Measurements from ENCODE around the gene IP6K1.
A peak's percentile ranks its signal among the peaks of the same experiment; 100 is the strongest.
"Not testable (repeated sequence)": the region's sequence is repeated elsewhere in the genome, so short reads cannot be mapped to it uniquely, and the experiment has no call there.

IP6K1 gene

DNA sequence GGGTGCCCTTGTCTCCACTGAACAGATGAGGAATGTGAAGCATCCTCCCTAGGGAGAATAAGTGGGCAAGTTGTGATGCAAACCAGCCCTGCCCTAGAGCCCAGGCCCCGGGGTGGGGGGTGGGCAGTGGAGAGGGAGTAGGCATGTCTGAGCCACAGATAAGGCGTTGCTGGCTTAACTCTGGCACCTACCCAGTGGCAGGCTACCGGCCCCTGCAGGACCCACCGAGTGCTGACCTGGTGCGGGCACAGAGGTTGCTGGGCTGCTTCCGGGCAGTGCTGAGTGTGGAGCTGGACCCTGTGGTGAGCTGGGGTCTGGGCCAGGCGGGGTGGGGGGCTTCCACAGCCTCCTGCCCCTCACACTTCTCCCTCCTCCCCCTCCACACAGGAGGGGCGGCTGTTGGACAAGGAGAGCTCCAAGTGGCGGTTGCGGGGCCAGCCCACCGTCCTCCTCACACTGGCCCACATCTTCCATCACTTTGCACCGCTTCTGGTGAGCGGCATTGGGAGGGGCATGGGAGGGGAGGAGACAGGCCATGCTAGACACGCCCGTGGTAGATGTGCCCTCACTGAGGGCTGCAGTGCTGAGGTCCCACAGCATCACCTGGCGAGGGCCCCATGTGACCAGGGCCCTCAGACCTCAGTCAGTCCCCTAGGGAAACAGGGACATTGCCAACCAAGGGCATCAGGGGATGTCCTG, 86.9 kb downstream of the IP6K1 start:
- DNase-seq (ENCODE audit: insufficient read length, low spot score) (no peak), FAIRE-seq (no peak)
- TF ChIP-seq, protein P1, sequence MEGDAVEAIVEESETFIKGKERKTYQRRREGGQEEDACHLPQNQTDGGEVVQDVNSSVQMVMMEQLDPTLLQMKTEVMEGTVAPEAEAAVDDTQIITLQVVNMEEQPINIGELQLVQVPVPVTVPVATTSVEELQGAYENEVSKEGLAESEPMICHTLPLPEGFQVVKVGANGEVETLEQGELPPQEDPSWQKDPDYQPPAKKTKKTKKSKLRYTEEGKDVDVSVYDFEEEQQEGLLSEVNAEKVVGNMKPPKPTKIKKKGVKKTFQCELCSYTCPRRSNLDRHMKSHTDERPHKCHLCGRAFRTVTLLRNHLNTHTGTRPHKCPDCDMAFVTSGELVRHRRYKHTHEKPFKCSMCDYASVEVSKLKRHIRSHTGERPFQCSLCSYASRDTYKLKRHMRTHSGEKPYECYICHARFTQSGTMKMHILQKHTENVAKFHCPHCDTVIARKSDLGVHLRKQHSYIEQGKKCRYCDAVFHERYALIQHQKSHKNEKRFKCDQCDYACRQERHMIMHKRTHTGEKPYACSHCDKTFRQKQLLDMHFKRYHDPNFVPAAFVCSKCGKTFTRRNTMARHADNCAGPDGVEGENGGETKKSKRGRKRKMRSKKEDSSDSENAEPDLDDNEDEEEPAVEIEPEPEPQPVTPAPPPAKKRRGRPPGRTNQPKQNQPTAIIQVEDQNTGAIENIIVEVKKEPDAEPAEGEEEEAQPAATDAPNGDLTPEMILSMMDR (IDR thresholded peaks at IDR 0.05; ENCODE audit: insufficient read depth, missing control alignments) = no peak

DNA sequence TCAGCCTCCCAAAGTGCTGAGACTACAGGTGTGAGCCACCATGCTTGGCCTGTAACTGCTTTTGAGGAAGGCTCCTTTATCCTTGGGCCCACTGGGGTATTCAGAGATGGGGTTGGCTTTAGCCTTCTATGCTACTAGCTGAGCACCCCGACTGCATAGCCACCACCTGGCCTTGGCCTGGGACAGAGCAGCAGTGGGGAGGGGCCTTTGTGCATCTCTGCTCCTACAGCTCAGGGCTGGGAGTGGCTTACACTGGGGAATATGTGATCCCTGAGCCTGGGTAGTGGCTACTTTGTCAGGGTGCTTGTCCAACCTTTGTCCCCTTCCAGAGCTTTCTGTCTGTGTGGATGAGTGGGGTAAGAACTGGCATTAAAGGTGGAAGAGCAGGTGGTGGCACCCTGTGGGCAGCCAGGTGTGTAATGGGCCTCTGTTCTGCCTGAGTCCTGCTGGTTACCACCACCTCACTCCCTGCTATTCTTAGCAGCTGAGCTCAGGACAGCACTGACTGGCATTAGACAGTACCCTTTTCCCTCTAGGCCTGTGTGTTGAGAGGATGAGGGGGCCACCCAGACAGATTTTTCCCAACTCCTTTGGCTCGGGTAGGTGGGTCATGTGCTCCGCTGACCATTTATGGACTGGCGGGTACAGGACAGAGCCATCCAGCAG, 90.9 kb downstream of the IP6K1 start:
- not testable (repeated sequence) for DNase-seq (ENCODE audit: insufficient read length, low spot score); FAIRE-seq

DNA sequence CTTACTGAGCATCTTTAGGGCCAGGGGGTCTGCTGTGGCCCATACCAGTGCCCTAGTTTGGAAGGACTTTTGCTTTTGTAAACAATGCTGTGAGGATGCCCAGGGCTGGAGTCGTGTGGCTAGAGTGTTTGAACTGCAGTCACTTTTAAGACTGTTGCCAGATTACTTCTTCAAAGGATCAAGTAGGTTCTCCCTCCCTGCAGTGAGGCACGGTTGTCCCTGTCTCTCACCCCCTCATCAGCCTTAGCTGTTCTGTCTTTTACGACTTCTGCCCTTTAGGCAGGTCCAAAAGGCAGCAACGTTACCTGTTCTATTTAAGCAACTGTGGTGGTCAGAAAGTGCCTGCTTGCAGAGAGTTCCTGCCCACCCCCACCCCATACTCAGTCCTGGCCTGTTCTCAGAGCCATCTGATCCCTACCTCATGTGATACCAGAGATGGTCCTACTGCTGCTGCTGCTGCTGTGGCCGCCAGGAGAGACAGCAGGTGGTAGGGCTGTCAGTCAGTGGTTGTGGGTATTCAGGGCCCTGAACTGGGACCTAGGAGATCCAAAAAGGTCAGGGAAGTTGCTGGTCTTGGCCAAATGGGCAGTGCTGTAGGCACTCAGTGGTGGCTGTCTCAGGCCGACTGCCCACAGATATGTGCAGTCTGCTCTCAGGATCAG, 91.8 kb downstream of the IP6K1 start:
- not testable (repeated sequence) for DNase-seq (ENCODE audit: insufficient read length, low spot score); FAIRE-seq

DNA sequence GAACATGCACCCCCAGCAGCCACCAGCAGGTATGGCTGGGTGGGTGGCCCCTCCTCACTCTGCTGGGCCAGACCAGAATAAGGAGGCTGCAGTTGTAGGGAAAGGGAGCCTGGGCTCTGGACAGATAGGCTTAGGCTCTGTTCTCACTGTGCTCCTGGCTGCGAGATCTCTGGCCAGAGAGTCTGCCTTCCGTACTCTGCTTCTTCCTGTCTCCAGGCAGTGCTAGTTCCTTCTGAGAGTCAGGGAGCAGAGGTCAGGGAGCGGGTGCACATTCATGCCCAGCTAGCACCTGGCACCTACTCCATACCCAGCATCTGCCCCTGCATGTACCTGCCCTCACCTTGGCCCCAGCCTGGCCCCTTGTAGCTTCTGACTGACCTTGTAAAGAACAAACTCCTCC, 94.9 kb downstream of the IP6K1 start:
- not testable (repeated sequence) for DNase-seq (ENCODE audit: insufficient read length, low spot score); FAIRE-seq

DNA sequence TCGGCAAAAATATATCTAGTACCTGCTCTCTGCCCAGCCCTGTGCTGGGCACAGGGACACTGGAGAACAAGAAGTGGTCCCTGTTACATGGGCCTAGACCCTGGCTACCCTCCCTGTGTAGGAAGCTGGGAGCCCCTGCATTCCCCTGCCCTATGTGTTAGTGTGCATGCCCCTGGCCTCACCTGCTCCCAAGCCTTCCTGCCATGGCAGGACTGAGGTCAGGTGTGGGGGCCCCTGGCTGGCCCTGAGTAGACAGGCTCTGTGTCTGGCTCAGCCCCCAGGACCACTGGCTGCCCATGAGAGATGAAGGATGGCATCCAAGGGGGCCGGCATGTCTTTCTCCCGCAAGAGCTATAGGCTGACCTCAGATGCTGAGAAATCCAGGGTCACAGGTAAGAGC, 95.5 kb downstream of the IP6K1 start:
- not testable (repeated sequence) for DNase-seq (ENCODE audit: insufficient read length, low spot score); FAIRE-seq

DNA sequence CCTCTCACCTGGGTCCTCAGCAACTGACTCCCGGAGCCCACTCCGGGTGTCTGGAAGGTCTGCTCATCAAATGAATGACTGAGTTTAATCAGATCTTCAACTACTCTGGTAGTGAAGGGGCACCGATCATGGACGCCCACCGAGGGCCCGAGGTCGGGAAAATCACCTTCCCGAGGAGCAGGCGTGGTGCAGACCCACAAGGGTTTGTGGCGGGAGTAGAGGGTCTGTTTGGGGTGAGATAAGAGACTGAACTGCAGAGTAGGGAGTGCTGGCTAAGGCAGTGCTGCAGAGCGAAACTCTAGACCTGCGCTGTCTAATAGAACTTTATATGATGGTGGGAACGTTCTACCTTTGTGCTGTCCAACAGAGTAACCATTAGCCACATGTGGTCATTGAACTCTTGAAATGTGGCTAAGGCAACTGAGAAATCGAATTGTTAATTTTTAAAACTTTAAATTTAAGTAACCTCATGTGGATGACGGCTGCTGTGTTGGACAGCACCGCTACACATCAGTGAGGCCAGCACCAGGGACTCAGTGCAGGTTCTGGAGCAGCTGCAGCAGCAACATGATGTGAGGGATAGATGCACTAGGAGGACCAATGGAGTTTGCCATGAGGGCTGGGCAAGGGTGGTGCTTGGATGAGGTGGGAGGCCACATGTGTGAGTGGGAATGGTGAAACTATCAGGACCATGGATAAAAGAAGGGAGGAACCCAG, 96.3 kb downstream of the IP6K1 start:
- not testable (repeated sequence) for FAIRE-seq; DNase-seq (ENCODE audit: insufficient read length, low spot score)

DNA sequence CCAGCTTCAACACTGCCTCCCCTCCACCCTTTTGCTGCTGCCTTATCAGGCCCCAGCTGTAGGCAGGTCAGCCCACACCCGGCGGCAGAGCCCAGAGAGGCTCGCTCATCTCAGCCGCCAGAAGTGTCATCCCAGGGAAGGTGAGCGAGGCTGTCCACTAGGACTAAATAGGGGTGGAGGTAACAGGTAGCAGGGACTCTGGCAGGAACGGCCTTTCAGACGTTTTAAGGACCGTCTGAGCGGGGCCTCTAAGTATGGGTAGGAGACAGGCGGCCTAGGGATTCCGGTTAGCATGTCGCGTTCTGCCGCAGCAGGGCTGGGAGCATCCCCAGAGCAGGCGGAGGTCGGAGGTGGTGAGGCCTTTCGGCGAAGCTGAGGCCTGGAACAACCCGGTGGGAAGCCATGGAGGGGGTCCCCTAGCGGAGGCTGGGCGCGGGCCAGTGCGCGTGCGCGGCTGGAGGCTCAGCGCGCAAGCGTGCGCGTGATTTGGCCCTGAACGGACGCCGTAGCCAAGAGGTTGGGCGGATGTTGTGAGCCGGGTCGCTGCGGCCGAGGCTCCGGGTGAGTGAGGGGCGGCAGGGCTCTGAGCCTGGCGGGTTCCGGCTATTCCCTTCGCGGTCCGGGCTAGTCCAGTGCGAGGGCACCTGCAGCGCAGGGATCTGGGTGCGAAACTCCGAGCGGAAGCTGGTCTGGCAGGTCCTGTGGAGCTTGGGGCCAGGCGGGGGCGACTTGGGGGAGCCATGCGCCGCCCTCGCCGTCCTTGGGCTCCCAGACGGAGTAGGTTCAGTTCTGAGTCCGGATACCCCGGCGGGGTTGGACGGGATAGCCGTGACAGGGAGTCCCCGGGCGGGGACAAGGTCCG, 97.1 kb downstream of the IP6K1 start, which contains the start of the genes MST1 and RNF123:
MST1 (minus strand) TSS at position 429 of the 862 bp plus-strand sequence. CDS start 783 bp downstream, outside the sequence.
RNF123 (plus strand) TSS at position 512 of the 862 bp plus-strand sequence. CDS start 1,609 bp downstream, outside the sequence.
- DNase-seq (ENCODE audit: insufficient read length, low spot score) (peak; percentile 98), FAIRE-seq (no peak)

DNA sequence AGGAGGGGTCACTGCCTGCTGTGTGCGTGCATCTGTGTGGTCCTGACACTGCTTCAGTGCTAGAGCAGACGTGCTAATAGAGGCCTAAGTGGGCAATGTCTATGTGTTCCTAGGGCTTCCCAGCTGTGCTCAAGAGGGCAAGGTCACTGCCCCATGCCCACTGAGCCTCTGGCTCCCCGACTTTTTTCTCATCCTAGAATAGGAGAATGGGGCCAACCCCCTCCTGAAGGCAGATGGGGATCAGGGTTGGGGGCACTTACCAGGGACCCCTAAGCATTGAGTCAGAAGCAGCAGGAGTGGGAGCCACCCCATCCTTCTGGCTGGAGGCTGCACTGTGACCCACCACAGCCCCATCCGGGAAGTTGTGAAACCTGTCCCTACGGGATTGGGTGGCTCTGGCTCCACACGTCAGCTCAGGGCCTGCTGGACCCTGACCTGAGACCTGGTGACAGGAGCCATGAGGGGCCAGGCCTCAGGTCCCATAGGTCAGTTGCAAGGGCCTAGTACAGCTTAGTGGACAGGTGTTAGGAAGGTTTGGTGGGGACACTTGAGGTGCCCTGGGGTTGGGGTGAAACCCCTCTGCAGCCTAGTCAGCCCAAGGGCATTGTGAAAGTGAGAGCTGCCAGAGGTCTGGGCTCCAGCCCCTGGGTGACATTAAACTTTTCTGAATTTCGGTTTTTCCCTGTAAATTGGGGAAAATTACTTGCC, 97.8 kb downstream of the IP6K1 start:
- FAIRE-seq; DNase-seq (ENCODE audit: insufficient read length, low spot score): not testable (repeated sequence)

More for the DNA sequence above, 97.1 kb downstream of the IP6K1 start, which contains the start of the genes MST1 and RNF123:
- TF ChIP-seq, protein P1 (IDR thresholded peaks at IDR 0.05; ENCODE audit: insufficient read depth, missing control alignments) = no peak

DNA sequence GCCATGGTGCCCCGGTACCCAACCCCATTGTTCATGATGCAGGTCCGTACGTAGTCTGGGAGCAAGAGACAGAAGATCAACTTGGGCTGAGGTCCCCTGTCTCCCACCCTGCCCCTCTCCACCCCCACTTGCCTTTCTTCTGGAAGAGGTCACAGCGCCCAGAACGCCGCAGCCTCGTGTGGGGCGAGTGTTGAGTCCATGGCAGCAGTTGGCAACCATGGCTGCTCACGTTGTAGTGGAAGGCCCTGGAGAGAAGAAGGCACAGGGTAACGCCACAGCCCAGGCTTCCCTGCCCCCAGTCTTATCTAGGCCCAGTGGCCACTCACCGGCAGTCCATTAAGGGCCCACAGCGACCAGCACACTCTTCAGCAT, 98.9 kb downstream of the IP6K1 start:
- FAIRE-seq; DNase-seq (ENCODE audit: insufficient read length, low spot score): not testable (repeated sequence)

DNA sequence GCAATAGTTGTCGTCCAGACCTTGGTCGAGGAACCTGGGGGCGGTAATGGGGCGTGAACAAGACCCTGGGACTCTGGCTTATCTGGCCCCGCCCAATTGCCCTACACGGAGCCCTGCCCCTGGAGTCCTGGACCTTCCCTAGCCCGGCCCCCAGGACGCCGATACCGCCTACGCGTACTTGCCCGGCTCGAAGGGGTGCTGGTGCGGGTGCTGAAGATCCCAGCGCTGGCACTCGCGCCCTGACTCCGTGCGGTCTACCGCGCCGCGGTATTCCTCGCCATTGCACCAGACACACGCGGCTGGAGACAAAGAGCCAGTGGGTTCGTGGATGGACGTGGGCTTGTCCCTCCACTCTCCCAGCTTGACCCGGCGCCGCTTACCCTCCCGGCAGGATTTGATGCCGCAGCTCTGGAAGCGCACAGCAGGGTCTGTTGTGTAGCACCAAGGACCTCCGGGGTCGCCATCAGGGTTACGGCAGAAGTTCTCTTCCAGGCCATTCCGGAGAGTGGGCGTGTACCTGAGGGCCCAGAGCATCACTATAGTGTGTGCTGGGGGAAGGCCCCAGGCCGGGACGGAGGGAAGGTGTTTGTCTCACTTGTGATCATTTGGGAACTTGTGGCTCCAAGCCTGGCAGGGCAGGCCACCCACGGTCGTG, 99.4 kb downstream of the IP6K1 start:
- DNase-seq (ENCODE audit: insufficient read length, low spot score); FAIRE-seq: not testable (repeated sequence)

DNA sequence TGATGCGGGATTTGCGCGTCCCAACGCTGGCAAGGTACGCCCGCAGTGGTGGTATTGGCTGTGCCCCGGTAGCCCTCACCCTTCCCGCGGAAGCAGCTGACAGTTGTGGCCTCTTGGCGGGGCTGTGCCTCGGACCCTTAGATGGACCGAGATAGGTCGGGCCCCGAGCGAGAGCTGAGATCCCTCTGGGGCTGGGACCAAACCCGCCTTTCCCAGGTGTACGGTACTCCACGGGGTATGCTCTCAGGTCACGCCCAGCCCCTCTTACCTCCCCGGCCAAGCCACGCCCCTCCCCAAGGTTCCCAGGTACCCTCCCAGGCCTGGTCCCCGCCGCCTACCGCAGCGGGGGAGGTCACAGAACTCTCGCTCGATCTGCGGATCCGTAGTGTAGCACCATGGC, 100.0 kb downstream of the IP6K1 start:
- DNase-seq (ENCODE audit: insufficient read length, low spot score); FAIRE-seq: not testable (repeated sequence)

DNA sequence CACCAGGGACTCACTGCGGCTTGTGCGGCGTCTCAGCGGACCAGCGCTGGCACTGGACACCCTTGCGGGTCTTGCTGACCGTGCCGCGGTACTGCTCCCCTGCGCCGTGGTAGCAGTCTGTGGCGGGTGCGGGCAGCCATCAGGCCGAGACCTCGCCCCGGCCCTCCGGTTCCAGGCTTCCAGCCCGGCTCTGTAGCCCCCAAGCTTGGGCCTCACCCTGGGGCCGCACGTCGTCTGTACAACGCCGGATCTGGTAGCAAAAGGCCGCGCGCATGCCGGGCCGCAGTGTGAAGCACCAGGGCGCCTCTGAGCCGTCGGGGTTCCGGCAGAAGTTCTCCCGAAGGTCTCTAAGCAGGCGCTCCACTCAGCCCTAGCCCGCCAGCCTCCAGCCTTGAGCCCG, 100.5 kb downstream of the IP6K1 start:
- DNase-seq (ENCODE audit: insufficient read length, low spot score); FAIRE-seq: not testable (repeated sequence)

DNA sequence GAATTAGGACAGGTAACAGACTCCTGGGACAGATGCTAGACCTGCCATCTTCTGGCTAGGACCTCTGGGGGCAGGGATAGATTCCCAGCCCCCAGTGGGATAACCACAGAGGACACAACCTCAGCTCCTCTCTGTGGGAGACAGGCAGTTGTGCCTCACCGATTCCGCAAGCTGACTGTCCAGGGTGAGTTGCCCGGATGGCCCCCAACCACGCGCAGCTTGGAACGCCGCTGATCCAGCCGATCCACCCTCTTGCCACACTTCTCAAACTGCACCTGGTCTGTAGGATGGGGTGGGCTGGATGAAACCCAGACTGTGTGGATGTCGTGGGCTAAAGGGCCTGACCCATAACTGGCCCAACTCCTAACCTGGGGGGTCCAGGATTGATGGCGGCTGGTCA, 101.2 kb downstream of the IP6K1 start:
- not testable (repeated sequence) for DNase-seq (ENCODE audit: insufficient read length, low spot score)

DNA sequence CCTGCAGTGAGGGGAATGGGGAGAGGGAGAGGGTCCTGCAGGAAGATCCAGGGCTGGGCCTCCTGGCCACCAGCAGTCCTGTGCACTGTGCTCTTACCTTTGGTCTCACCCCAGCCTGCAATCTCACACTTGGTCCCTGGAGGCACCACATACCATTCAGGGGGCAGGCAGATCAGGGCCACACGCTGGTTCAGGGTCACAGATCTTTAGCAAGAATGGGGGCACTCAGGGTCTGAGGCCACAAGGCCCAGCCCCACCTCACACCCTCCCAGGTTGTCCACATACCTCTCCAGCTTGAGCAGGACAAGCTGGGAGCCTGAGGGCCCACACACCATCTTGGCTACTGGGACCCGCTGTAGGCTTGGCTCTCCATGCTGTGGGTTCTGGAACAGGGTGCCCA, 101.9 kb downstream of the IP6K1 start:
- not testable (repeated sequence) for DNase-seq (ENCODE audit: insufficient read length, low spot score); FAIRE-seq

More for the DNA sequence above, 101.2 kb downstream of the IP6K1 start:
- FAIRE-seq = not testable (repeated sequence)

All from D721Med (cell line).